GM18498 (cell line): Measurements from ENCODE around the gene KIAA0930.
A peak's percentile ranks its signal among the peaks of the same experiment; 100 is the strongest.

Experiments
- ATAC-seq: cut with Tn5 transposase; IDR thresholded peaks from one replicate; pipeline ENCODE4 v1.9.1; 2021; ENCODE audit warnings: mild to moderate bottlenecking, moderate library complexity; ENCODE audit not compliant: unreplicated experiment

Gene KIAA0930

DNA sequence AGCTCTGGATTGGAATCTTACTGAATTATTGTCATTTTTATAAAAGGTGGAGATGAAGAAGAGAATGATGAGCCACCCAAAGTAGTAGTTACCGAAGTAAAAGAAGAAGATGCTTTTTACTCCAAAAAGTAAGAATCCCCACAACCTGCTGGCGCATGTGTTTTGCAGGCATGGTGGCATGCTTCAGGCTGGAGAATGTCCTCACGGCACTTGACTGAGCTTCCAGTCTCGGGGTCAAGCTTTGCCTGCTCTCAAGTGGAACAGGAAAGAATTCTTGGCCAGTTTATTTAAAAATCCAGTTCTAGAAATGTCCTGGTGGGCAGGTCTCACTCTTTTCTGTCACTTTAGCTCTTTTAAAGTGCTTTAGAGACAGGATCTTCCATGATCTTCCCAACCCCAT is 59.5 kb downstream of the KIAA0930 start:
- no peak for ATAC-seq

DNA sequence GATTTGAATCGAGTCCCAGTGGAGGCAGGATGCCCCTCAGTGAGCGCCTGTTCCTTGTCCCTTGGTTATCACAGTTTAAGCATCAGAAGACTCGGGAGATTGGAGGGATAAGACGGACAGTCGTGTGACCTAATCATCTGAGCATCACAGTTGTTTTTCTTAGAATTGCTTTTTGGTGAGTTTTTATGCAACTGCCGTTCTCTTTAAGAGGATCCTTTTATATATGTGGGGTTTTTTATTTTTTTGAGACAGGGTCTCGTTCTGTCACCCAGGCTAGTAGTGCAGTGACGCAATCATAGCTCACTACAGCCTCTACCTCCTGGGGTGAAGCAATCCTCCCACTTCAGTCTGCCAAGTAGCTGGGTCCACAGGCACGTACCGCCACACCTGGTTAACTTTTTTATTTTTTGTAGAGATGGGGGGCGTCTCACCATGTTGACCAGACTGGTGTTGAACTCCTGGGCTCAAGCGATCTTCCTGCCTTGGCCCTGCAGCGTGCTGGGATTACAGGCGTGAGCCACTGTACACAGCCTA is 60.5 kb downstream of the KIAA0930 start:
- ATAC-seq = no peak

DNA sequence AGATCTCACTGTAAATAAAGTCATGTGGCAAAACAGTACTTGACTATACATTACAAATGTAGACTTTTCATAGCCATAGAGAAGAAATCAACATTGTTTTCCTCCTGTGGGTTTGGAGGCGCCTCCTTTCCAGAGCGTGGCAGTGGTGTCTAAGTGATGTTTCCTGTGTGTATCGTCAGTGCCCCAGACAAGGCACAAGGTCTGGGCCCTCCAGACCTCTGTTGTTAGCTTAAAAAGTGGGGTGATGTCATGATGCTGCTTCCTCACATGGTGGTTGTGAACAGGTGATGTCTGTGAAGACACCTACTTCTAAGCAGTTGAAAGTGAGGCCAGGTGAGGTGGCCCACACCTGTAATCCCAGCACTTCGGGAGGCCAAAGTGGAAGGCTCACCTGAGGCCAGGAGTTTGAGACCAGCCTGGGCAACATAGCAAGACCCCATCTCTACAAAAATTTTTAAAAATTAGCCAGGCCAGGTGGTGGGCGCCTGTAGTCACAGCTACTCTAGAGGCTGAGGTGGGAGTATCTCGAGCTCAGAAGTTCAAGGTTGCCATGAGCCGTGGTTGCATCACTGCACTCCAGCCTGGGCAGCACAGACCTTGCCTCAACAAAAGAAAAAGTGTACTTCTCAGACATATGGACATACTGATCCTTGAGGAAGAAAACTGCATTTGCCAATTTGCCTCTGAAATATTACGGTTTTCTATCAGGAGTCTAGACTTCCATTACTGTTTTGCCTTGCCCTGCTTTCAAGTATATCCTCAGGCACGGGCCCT is 61.2 kb downstream of the KIAA0930 start:
- ATAC-seq = no peak

DNA sequence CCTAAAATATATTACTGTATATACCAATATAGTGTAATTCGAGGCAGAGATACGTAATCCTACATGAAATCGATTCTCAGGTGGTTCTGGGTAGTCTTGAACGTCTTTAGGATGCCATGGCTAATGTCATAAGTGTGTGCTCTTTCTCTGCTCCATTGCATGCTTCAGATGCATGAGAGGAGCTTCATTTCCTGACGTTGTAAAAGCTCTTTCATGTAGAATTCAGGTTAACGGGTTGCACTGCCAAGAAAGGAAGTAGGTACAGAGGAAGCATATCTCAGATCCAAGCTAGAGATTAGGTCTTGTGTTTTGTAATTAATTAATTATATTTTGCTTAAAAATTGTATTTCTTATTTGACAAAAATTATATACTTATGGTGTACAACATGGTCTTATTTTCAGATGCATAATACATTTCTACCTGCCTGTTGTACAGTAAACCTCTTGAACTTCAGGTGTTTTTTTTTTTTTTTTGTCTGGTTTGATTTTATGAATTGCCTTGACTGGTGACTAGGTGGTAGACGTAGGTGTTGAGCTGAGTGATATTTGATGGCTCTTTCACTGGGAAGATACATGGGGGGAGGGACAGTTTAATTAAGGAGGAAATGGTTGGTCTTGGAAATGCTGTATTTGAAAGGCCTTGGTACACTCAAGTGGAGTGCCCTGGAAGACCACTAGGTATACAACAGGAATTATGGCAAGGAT is 67.7 kb downstream of the KIAA0930 start:
- ATAC-seq = no peak

DNA sequence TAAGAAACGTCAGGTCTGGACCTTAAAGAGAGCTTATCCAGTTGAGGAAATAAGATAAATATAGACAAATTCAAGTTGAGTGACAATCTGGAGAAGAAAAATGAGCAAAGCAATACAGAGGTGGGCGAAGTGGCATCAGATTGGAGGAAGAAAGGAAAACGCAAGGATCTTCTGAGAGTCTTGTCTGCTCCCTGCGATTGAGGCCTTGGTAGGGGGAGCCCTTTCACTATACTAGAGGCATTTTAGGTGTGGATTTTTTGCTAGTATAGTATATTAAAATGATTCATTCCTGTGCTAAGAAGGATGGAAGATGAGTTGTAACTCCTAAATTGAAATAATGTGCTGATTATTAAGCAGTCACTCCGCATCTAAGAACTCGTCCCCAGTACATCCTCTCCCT is 68.9 kb downstream of the KIAA0930 start:
- no peak for ATAC-seq

DNA sequence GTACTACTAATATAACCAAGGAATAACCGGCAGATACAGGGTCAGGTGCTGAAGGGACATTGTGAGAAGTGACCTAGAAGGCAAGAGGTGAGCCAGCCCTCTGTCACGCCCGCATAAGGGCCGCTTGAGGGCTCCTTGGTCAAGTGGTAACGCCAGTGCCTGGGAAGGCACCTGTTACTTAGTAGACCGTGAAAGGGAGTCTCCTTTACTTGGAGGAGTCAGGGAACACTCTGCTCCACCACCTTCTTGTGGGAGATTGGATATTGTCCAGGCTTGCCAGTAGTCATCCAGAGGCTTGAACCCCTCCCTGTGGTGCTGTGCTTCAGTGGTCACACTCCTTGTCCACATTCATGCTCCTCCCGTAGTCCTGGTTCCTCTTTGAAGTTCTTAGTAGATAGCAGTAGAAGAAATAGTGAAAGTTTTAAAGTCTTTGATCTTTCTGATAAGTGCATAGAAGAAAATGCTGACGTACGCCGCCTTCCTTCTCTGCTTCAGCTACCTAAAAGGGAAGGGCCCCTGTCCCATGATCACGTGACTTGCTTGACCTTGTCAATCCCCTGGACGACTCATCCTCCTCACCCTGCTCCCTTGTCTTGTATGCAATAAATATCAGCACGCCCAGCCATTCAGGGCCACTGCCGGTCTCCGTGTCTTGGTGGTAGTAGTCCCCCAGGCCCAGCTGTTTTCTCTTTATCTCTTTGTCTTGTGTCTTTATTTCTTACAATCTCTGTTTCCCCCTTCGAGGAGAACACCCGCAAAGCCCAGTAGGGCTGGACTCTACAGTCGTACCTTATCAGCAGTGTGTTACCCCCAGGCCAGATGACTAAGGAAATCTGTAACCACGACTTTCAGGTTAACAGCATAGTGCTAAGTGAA is 70.9 kb downstream of the KIAA0930 start:
- ATAC-seq = no peak

DNA sequence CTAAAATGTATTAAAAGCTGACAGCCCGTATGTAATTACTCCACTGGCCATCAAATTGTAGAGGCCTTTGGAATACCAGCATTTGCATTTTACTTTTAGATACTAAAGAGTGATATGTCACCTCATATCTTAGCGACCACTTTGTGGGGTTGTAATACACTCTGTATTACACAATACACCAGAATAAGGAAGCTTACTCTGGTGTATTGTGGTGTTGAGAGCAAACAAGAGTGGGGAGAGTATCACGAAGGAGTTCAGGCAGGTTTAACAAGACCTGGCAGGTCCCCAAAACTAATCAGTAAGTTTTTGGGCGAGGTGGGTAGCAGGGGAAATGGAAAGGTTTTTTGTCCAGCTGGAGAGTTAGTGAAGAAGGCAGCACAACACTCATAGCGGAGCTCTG is 73.8 kb downstream of the KIAA0930 start:
- ATAC-seq = no peak

DNA sequence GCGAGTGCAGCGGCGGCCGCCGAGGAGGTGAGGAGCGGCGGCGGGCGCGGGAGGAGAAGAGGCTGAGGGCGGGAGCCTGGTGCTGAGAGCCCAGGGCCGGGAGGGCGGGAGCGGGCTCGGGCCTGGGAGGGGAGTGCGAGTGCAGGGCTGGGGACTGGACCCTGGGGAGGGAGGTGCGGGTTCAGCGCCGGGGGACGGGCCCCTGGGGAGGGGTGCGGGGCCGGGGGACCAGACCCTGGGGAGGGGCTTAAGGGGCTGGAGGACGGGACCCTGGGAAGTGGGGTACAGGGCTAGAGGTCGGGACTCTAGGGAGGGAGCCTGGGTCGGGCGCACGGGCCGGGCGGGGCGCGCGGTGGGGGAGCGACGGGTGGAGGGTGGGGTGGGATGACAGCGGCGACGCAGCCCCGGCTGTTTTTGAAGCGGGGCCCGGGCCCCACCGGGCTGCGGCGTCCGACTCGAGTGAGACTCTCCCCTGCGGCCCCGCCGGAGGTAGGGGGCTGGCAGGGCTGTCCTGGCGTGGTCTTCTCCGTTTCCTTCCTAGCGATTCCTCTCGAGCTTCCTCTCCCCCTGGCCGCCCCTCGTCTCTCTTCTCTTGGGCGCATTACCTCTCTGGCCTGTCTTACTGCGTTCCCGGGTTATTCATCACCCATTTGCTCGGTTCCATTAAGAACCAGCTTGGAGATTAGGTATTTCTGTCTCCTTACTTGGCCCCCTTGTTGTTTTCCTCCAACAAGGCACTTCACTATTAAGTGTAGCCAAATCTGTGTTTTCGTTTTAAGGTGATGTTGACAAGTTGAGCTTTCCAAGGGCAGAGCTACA is 76.2 kb downstream of the KIAA0930 start:
- peak; percentile 35 for ATAC-seq

DNA sequence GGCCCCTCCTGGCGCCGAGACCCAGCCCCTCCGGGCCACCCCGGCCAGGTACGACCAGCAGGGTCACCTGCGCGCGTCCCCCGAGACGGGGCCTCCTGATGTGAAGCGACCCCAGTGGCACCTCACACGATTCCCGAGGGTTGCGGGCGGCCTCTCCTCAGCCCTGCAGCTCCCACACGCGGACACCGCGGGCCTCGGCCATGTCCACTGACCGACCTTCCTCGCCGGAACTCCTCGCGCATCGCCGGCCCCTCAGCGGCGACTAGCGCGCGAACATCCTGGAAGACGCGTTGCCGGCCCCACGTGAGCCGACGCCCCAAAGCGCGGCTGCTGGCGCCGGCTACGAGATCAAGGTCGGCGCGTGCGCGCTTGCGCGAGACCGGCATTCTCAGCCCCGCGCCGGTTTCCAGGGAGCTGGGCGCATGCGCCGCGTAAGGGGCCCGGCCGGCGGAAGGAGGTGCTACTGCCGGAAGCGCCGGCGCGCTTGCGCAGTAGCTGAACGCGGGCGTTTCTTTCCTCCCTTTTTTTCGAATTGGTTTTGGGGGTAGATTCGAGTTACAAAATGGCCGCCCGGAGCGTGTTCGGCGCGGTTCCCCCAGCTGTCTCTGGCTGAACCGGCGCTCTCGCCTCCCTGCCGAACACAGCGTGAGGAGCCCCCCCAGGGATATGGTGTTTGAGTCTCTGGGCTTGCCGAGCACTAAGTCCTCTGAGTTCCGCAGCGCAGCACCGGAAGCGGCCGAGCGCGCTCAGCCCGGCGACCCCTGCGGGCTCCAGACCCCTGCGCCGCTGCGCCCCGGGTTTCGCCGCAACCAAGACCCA is 77.0 kb downstream of the KIAA0930 start, which contains the start of gene NUP50:
TSS of gene NUP50 (plus strand) at position 475 of the 819 bp plus-strand sequence. CDS start 4,253 bp downstream, outside the sequence.
- ATAC-seq = peak; percentile 85

DNA sequence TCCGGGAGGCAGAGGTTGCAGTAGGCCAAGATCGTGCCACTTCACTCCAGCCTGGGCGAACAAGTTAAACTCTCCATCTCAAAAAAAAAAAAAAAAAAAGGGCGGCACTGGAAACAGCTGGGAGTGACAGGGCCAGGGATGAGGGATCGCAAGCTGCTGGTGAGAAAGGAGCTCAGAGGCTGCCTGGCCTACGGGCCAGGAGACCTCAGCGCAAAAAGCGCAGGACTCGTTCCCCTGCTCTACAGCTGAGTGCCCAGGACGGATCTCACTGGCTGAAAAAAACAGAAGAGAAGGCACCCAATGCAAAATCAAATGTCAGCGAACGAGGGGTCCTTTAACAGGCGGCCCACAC is 77.6 kb downstream of the KIAA0930 start:
- peak; percentile 2 for ATAC-seq

DNA sequence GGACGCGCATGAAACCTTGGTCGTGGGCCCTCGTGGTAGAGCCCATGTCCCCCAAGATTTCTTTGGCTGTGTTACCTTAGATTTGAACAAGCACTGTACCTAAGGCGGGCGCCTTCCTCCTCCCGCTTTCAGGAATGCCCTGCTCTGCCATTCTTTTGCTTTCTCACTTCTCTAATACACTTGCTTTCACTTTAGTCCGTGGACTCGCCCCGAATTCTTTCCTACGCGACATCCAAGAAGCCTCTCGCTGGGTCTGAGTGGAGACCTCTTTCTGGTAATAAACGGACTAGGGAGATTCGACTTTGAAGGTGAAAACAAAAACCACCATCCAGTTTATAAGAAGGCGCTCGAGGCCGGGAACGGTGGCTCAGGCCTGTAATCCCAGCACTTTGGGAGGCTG is 78.2 kb downstream of the KIAA0930 start:
- ATAC-seq = no peak

DNA sequence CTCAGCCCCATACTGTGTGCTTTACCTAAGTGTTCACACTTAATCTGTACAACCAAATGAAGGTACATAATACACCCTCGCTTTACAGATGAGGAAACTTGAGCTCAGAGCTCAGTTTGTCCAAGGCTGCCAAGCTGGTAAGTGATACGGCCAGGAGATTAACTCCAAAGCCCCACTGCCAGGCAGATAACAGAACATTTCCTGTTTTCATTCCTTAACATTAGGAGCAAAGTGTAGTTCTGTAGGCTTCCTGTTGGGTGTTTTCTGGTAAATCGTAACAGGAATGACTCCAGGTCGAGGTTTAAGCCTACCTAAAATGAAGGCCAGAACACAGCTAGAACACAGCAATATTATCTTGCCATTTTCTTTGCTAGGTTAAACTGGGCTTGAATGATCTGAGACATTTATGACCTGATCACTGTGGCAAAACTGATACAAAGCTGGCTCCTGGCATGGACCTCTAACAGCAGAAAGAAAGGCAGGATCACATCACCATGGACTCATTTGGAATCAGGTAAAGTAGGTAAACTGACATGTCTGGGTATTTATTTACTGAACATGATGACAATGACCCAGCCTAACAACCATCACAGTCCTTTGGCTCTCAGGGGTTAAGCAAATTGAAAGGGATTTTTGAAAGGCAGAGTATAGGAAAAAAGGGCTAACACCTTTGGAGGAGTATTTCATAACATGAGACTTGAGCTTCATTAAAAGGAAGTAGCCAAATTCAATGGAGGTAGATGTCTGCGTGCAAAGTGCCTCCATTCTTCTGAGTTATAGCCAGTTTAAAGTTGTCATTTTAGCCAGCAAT is 80.8 kb downstream of the KIAA0930 start:
- no peak for ATAC-seq

DNA sequence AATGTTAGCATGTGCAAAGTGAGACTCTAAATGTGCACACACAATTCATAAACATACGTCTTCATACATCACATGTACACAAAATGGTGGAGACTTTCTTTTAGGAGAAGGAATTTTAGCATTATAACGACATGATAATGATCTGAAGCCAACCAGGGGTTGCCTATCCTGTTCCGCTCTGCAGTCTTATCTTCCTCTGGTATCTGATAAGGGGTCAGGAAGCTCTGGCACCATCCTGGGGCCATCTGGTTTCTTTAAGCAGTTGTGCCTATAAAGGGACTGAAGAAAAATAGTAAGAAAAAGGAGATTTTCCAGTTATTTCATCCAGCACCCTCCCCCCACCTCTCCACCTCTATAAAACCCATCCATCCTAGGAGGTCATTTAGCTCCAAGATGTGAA is 82.8 kb downstream of the KIAA0930 start:
- ATAC-seq = no peak

DNA sequence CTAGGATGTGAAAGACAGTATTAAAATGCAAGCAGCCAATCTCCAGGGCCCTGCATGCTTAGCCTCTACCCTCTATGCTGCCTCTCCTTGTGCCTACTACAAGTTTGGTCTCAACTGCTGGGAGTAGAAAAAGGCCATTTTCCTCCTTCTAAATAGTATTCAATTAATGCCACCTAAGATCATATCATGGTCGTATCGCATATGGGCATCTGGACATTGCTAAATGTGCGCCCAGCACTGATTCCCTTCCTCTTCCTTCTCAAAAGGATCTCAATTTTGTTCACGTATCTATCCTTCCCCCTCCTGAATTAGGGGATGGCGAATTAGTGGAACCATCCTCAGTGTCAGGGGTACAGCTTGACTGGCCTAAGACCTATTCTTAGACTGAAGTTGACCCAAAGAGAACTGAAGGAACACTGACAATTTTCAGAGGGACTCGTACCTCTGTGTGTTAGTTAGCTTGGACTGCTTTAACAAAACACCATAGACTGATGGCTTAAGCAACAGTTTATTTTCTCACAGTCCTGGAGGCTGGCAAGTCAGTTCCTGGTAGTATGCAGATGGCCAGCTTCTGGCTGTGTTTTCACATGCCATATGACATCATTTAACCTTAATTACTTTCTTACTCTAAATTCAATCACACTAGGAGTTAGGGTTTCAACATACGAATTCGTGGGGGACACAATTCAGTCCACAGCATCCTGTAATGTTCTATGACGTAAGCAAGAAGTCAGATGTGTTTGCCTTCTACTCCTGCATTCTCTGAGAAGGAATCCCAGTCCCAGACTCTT is 85.4 kb downstream of the KIAA0930 start:
- ATAC-seq = no peak

DNA sequence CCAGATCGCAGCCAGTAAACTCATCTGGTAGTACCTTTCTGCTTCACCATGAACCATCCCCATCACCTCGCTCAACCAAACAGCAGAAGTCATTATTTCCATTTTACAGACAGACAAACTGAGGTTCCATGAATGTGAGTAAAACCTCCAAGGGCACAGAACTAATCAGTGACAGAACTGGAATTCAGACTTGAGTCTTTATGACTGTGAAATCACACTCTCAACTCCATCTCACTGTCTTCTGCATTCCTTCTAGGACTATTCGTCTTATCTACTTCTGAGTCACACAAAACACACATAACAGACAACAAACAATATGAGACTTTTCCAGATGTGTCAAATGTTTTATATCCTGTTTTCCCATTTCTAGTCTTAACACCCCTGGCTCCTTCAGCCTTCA is 86.3 kb downstream of the KIAA0930 start:
- no peak for ATAC-seq

DNA sequence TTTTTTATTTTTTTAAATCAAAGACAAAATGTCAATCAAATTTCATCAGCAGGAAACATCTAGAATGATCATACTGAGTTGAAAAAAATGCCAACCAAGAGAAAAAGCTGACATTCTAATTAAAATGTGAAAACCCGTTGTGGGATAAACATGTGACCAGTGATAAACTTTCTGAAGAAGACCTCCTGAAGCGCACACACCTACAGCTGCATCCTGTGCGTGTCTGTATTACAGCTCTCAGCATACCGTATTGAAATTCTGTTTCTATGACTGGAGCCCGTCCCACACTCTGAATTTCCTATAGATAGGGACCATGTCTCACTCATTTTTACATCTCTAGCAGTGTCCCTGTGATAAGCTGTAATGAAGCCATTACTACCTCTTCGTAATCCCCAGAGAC is 89.2 kb downstream of the KIAA0930 start:
- no peak for ATAC-seq

DNA sequence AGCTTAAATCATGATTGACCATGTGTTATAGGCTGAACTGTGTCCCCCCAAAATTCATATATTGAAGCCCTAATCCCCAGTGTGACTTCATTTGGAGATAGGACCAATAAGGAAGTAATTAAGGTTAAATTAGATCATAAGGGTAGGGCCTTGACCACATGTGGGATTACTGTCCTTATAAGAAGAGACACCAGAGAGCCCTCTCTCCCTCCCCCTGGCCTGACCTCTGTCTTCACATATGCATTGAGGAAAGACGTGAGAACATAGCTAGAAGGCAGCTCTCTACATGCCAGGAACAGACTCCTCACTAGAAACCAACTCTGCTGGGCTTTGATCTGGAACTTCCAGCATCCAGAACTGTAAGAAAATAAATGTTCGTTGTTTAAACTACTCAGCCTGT is 90.6 kb downstream of the KIAA0930 start:
- no peak for ATAC-seq

DNA sequence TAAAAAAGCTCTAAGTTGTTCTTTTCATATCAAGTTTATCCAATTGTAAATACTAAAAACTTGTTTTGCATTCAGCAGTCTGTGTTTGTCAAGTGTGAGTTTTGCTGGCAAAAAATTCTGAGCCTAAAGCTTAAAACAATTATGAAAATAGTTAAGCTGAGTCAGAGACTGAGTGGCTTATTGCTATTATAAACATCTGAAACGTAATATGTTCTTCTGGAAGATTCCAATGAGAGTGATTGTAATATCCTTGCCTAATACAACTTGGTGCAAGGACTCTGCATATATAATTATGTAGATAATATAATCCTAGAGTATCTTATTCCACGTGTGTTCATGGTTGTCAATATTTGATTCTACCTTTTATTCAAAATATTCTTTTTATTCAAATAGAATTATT is 91.0 kb downstream of the KIAA0930 start:
- no peak for ATAC-seq
